HG03103 (cell line): ENCODE results near the gene MRPS24.
"Not testable (repeated sequence)": the region's sequence is repeated elsewhere in the genome, so short reads cannot be mapped to it uniquely, and the experiment has no call there.

Source experiments
- ATAC-seq: cut with Tn5 transposase; IDR thresholded peaks from one replicate; pipeline ENCODE4 v1.9.1; 2021; ENCODE audit warnings: low read depth; ENCODE audit not compliant: unreplicated experiment

The MRPS24 gene

DNA sequence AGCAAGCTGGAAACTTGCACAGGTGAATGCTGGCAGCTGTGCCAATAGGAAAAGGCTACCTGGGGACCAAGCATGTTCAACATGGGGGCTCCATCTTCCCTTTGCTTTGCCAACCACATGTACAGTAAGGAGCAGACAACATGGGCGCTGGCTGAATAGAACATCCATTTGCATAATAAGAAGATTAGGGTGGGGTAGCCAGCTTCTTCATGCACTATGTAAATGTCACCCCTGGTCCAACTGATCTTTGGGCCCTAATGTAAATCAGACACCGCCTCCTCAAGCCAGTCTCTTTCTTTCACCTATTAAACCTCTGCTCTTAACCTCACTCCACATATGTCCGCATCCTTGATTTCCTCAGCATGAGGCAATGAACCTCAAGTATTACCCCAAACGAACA lies 26.0 kb downstream of the MRPS24 start:
- ATAC-seq: no peak

DNA sequence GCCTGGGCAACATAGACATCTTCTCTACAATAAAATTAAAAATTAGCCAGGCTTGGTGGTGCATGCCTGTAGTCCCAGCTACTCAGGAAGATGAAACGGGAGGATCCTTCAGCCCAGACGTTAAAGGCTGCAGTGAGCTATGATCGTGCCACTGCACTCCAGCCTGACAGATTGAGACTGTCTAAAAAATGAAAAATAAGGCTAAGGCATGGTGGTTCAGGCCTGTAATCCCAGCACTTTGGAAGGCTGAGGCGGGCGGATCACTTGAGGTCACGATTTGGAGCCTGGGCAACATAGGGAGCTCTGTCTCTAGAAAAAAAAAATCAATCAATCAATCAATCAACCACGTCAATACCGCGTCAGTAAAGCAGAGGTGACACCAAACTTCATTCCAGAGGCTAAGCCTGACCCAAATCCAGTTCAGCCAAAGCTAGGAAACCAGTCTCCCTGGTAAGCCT lies 31.1 kb downstream of the MRPS24 start:
- ATAC-seq: no peak

DNA sequence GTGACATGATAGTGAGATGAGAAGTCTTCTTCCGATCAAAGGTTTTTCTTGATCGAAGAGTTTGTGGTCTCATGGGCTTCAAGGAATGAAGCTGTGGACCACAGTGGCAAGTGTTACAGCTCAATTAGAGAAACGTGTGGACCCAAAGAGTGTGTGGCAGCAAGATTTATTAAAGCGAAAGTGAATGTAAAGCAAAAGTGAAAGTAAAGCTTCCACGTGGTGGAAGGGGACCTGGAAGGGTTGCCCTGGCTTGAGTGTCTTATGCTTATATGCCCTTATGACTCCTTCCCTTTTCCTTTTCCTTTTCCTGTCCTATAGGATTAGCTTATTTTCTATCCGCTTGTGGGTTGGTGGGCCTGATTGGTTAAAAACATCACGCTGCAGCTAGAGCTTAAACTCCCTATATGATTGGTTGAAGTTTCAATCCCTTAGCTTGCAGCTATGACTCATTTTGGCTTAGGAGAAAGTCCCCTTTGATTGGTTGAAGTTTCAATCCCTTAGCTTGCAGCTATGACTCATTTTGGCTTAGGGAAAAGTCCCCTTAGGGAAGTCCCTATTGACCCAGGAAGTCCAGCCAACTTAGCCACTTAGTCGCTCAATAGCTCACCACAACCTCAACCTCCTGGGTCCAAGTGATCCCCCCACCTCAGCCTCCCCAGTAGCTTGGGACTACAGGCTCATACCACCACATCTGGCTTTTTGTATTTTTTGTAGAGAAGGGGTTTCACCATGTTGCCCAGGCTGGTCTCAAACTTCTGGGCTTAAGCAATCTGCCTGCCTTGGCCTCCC lies 34.7 kb downstream of the MRPS24 start:
- no peak for ATAC-seq

DNA sequence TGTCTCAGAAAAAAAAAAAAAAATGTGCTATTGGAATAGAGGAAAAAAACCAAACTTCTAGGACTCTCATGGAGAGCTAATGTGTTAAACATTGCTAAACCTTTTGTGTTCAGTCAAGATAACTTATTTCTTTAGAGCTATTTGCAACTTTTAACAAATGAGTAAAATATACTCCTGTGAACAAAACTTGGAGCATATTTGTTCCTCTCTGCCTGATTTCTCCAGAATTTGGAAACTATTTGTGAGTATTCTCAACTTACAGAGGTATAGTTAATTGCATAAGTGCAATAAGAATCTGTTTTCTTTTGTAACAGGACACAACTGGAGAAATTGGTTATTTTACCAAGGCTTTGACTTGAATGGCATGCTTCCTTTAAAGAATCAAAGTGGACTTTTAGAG lies 38.4 kb downstream of the MRPS24 start:
- ATAC-seq: not testable (repeated sequence)

DNA sequence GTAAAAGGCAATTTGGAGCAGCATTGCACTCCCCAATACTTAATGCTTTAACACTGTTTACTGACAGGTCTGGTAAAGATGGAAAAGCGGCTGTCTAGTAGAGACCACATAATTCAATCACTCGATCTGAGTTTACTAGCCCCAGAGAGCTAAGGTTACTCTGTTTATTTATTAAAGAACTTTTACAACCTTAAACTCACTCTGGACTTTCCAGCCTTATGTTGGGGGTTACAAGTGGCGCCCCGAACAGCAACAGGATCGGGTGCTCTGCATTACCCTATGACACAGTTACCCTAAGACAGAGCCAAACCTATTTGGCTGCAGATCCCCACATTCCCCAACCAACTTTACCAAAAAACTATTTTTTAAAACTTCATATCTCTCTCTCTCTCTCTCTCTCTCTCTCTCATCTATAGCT lies 43.9 kb downstream of the MRPS24 start:
- no peak for ATAC-seq

DNA sequence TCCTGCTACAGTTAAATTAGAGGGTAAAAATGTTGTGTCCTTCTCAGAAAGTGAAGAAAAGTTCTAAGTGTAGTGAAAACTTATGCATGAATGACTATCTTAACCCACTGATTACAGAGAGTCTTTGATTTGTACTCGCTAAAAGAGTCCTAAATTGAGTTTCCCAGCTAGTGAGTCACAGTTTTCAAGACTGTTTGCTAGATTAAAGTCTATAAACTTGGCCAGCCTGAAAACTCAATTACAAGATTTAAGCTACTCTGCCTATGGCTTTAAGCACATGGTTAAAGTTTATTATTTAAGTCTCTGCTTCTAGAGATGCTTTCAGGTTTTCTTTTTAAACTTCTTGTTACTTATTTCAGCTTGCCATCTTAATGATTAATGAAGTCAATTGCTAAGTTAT lies 44.4 kb downstream of the MRPS24 start:
- no peak for ATAC-seq

DNA sequence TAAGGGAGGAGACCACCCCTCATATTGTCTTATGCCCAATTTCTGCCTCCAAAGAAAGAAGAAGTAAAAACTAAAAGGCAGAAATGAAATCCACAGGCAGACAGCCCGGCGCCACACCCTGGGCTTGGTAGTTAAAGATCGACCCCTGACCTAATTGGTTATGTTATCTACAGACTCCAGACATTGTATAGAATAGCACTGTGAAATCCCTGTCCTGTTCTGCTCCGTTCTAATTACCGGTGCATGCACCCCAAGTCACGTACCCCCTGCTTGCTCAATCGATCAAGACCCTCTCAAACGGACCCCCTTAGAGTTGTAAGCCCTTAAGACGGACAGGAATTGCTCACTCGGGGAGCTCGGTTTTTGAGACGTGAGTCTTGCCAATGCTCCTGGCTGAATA lies 44.8 kb downstream of the MRPS24 start:
- ATAC-seq: not testable (repeated sequence)

DNA sequence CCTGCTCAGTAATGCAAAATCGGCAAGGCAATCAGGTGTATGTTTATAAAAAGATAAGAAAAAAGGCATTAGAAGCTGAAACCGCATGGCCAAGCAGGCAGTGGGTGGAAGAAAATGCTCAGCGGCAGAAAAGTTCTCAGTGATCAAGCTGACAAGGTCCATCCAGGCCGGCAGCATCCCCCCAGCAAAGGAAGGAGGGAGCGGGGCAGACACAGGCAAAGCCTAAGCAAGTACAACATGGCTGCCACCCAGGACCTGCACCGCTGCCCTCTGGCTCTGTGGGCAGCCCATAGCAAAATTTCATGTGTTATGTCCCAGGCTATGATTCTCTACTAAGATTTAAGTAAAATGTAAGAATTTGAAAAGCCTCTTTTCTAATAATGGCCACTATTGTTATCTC lies 45.4 kb downstream of the MRPS24 start:
- ATAC-seq: no peak

DNA sequence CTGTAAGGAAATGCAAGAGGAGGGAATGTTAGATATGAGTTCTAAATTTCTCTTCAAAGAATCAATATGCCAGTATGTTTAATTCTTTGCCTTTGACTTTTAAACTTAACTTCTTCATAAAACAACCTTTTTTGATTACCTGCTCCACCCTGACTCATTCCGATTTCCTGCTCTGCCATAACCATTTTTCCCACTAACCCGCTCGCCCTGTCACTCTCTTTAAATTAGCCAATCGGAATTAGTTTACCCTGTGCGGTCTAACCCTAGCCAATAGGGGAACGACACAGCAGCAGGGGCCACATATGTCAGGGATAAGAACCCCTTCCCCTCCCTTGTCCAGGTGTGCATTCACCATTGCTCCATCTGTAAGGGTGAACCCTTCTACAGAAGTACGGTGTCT lies 45.9 kb downstream of the MRPS24 start:
- ATAC-seq: not testable (repeated sequence)
